IMR-90 (cell line): ENCODE data around the gene TNIP1. TPM values are rescaled to one million over a fixed set of nuclear protein-coding genes. Genes with fewer than 3 reads are reported as not detected.
A peak's percentile ranks its signal among the peaks of the same experiment; 100 is the strongest.

Source experiments
- ATAC-seq: fragments of 200-7000 bp; cut with Tn5 transposase; 2 replicates; pipeline ENCODE4 v1.9.1; 2020; ENCODE audit warnings: low read depth, mild to moderate bottlenecking, moderate library complexity
- BruUV-seq: library from RNA; stranded (reverse); fragments of 400-500 nt; replicated peaks from 2 replicates; lab custom pipeline; 2021; lab: Mats Ljungman, UMichigan
- CTCF ChIA-PET: fragments of 300-600 bp; formaldehyde crosslinking; extraction: SDS; loops from one replicate; lab custom pipeline; 2021; ENCODE audit warnings: antibody characterized with exemption; lab: Yijun Ruan, JAX
- POLR2A ChIA-PET: fragments of 300-600 bp; sonication (Branson Sonifier 250); formaldehyde crosslinking; loops from one replicate; lab custom pipeline; 2022; ENCODE audit warnings: antibody characterized with exemption; ENCODE audit not compliant: unreplicated experiment; lab: Charles Lee
- DNase-seq: peaks from one replicate; pipeline ENCODE4 v3.0.0; 2013
- H2AFZ ChIP-seq: replicated peaks from 2 replicates; pipeline ENCODE3; 2013; ENCODE audit warnings: low read length, mild to moderate bottlenecking; ENCODE audit not compliant: poor library complexity
- H2AK5ac ChIP-seq: 2 replicates; pipeline ENCODE4 v1.6.1; 2013; ENCODE audit warnings: low read depth, low read length, inconsistent platforms
- H2AK9ac ChIP-seq: replicated peaks from 2 replicates; pipeline ENCODE3; 2013; ENCODE audit warnings: mild to moderate bottlenecking, low read depth, low read length, moderate library complexity; ENCODE audit not compliant: poor library complexity
- H2BK120ac ChIP-seq: 2 replicates; pipeline ENCODE4 v1.6.1; 2013; ENCODE audit warnings: low read depth, low read length, inconsistent platforms
- H2BK15ac ChIP-seq: 3 replicates; pipeline ENCODE4 v1.6.1; 2013; ENCODE audit warnings: low read depth, low read length, inconsistent platforms
- H2BK20ac ChIP-seq: 2 replicates; pipeline ENCODE4 v1.6.1; 2013; ENCODE audit warnings: low read depth, mild to moderate bottlenecking, inconsistent platforms, low read length, moderate library complexity
- H2BK5ac ChIP-seq: 2 replicates; pipeline ENCODE4 v1.6.1; 2013; ENCODE audit warnings: mild to moderate bottlenecking, low read depth, low read length, inconsistent platforms; ENCODE audit not compliant: poor library complexity, severe bottlenecking
- H3K14ac ChIP-seq: replicated peaks from 2 replicates; pipeline ENCODE4 v1.6.1; 2013; ENCODE audit warnings: low read depth, low read length, inconsistent platforms
- H3K18ac ChIP-seq: 2 replicates; pipeline ENCODE4 v1.6.1; 2013; ENCODE audit warnings: low read depth, low read length, control low read depth
- H3K23ac ChIP-seq: 2 replicates; pipeline ENCODE4 v1.6.1; 2013; ENCODE audit warnings: low read depth, low read length, inconsistent platforms
- H3K27ac ChIP-seq: 2 replicates; pipeline ENCODE4 v1.5.1; 2013; ENCODE audit warnings: mild to moderate bottlenecking, control low read depth, low read length; ENCODE audit not compliant: insufficient read depth
- H3K27me3 ChIP-seq: 2 replicates; pipeline ENCODE4 v1.6.1; 2013; ENCODE audit warnings: low read length; ENCODE audit not compliant: control insufficient read depth, insufficient read depth
- H3K36me3 ChIP-seq: 2 replicates; pipeline ENCODE4 v1.6.1; 2013; ENCODE audit warnings: low read length, mixed read lengths; ENCODE audit not compliant: control insufficient read depth, insufficient read depth
- H3K4ac ChIP-seq: 2 replicates; pipeline ENCODE4 v1.6.1; 2013; ENCODE audit warnings: low read depth, low read length, inconsistent platforms
- H3K4me1 ChIP-seq: 2 replicates; pipeline ENCODE4 v1.6.1; 2013; ENCODE audit warnings: low read length, mixed read lengths; ENCODE audit not compliant: control insufficient read depth, insufficient read depth
- H3K4me2 ChIP-seq: 2 replicates; pipeline ENCODE4 v1.6.1; 2013; ENCODE audit warnings: low read depth, mild to moderate bottlenecking, control low read depth, low read length, moderate library complexity
- H3K4me3 ChIP-seq: 2 replicates; pipeline ENCODE4 v1.5.1; 2013; ENCODE audit warnings: low read depth, mild to moderate bottlenecking, control low read depth, low read length, moderate library complexity; ENCODE audit not compliant: insufficient read depth
- H3K56ac ChIP-seq: 2 replicates; pipeline ENCODE4 v1.6.1; 2013; ENCODE audit warnings: low read length, inconsistent platforms; ENCODE audit not compliant: insufficient read depth; ENCODE audit errors: extremely low read depth
- H3K79me1 ChIP-seq, 2 experiments: 2 replicates each; pipeline ENCODE4 v1.6.1; 2013; ENCODE audit warnings: low read length in 2 of 2, inconsistent platforms in 1 of 2, low read depth in 1 of 2
- H3K9ac ChIP-seq: 2 replicates; pipeline ENCODE4 v1.6.1; 2013; ENCODE audit warnings: low read depth, low read length, control low read depth
- H3K9me1 ChIP-seq: 2 replicates; pipeline ENCODE4 v1.6.1; 2013; ENCODE audit warnings: low read length, inconsistent platforms; ENCODE audit not compliant: insufficient read depth
- H3K9me3 ChIP-seq: 2 replicates; pipeline ENCODE4 v1.6.1; 2013; ENCODE audit warnings: low read length; ENCODE audit not compliant: control insufficient read depth, insufficient read depth
- H4K20me1 ChIP-seq: 2 replicates; pipeline ENCODE4 v1.6.1; 2013; ENCODE audit warnings: low read length, inconsistent platforms; ENCODE audit not compliant: insufficient read depth
- H4K5ac ChIP-seq: 2 replicates; pipeline ENCODE4 v1.6.1; 2013; ENCODE audit warnings: mild to moderate bottlenecking, low read depth, low read length, control low read depth
- H4K8ac ChIP-seq, 2 experiments: 2 replicates each; pipeline ENCODE4 v1.6.1; 2013; ENCODE audit warnings: low read depth in 2 of 2, low read length in 2 of 2, control low read depth in 1 of 2, inconsistent platforms in 1 of 2
- H4K91ac ChIP-seq: 2 replicates; pipeline ENCODE4 v1.6.1; 2013; ENCODE audit warnings: low read depth, low read length, inconsistent platforms; ENCODE audit not compliant: insufficient read depth
- ELK1 ChIP-seq: fragments of 150-350 bp; IDR thresholded peaks from 2 replicates; pipeline ENCODE4 v1.6.1; 2016; ENCODE audit warnings: low read depth, mild to moderate bottlenecking, low read length, moderate library complexity, borderline replicate concordance
- FOS ChIP-seq: fragments of 150-350 bp; IDR thresholded peaks from 2 replicates; pipeline ENCODE4 v1.6.1; 2016; ENCODE audit warnings: low read depth, low read length
- MAFK ChIP-seq: IDR thresholded peaks from 2 replicates; pipeline ENCODE4 v1.6.1; 2012; ENCODE audit warnings: low read depth, low read length, improper control_type of control experiment
- MAZ ChIP-seq: IDR thresholded peaks from 2 replicates; pipeline ENCODE4 v1.6.1; 2012; ENCODE audit warnings: low read depth, mild to moderate bottlenecking, low read length, improper control_type of control experiment, moderate library complexity, borderline replicate concordance
- MXI1 ChIP-seq: IDR thresholded peaks from 2 replicates; pipeline ENCODE4 v1.6.1; 2012; ENCODE audit warnings: low read depth, mild to moderate bottlenecking, low read length, moderate library complexity, borderline replicate concordance
- POLR2A ChIP-seq: IDR thresholded peaks from 2 replicates; pipeline ENCODE4 v1.6.1; 2012; ENCODE audit warnings: mild to moderate bottlenecking, low read depth, low read length
- RAD21 ChIP-seq: IDR thresholded peaks from 2 replicates; pipeline ENCODE4 v1.6.1; 2012; ENCODE audit warnings: low read length, improper control_type of control experiment
- RFX5 ChIP-seq: IDR thresholded peaks from 2 replicates; pipeline ENCODE4 v1.8.0; 2012; ENCODE audit warnings: low read depth, mild to moderate bottlenecking, low read length, moderate library complexity
- SMC3 ChIP-seq: fragments of 150-350 bp; IDR thresholded peaks from 2 replicates; pipeline ENCODE4 v1.6.1; 2016; ENCODE audit warnings: low read depth, mild to moderate bottlenecking, antibody characterized with exemption, low read length, moderate library complexity
- USF2 ChIP-seq: fragments of 150-350 bp; IDR thresholded peaks from 2 replicates; pipeline ENCODE4 v1.6.1; 2017; ENCODE audit warnings: mild to moderate bottlenecking, antibody characterized with exemption, low read length, low read depth
- WGBS, 2 experiments: methylation state at CpG; one replicate each; pipeline versions ENCODE4 v1.1.5 to v1.1.7; 2013; ENCODE audit warnings: missing lambda C conversion rate in 2 of 2; ENCODE audit not compliant: insufficient read length in 1 of 2; ENCODE audit errors: extremely low coverage in 2 of 2; 5-methylcytosine and 5-hydroxymethylcytosine counted together
- dilution Hi-C: fragments of 300-500 bp; cut with HindIII; formaldehyde crosslinking; loops from one replicate; pipeline ENCODE4 v1.14.3; 2018; ENCODE audit warnings: low sequenced_read_pairs; ENCODE audit not compliant: unreplicated experiment
- in situ Hi-C: fragments of 300-500 bp; cut with MboI; formaldehyde crosslinking; loops from 3 replicates; pipeline ENCODE4 v1.14.3; 2019; ENCODE audit warnings: low sequenced_read_pairs, inconsistent platforms, mixed read lengths
- intact Hi-C: fragments of 100-400 bp; cut with micrococcal nuclease; formaldehyde crosslinking; loops from 2 replicates; pipeline ENCODE4 v1.10.0; 2022
- polyA plus RNA-seq, 3 experiments: library from polyadenylated mRNA; depleted of rRNA; stranded (reverse); fragments of >200 nt; gene quantifications; 2 replicates each; pipeline ENCODE4 v1.2.3, GENCODE V29; 2012; ENCODE audit warnings: low replicate concordance in 1 of 3
- total RNA-seq: library from RNA; depleted of rRNA; stranded (reverse); fragments of >200 nt; gene quantifications from 2 replicates; pipeline ENCODE4 v1.2.3, GENCODE V29; 2012

TNIP1 gene
- total and polyA plus RNA-seq, 2 of the 4 experiments (the other 2 are of a cell fraction), result 63.8 to 92.8 TPM

DNA sequence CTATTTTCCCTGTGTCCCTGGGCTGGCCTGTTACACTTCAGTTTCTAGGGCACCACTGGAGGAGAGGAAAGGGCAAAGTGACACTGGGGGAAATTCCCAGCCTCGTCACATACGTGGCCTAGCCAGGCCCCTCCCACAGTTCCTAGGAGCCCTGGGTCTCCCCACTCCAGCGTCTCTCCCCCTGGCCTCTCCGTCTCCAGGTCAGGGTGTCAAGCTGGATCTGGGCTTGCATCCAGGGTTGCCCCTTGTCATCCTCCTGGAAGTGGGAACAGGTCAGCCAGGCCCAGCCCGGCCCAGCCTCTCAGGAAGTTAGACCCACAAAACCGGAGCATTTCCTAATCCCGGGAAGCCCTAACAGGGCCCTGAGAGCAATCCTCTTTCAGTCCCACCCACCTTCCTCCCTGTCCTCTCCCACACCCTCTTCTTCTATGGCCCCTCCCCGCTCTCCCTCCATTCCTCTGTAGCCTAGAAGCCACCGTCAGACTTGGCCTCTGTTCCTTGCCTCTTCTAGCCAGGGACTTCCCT is 4.7 kb upstream of the TNIP1 start:
- H3K9me3 ChIP-seq, result no peaks in the 10 kb centered on the region
- H3K9ac ChIP-seq, result peak overlapping the region; percentile 13; the same call in 1 of the 2 replicates
- no peak for TF ChIP-seq SMC3
- no peak for TF ChIP-seq ELK1
- TF ChIP-seq RAD21, result no peak
- TF ChIP-seq RFX5, result no peak
- TF ChIP-seq MAZ, result no peak
- no peak for TF ChIP-seq MAFK
- no peak for TF ChIP-seq USF2
- no peak for TF ChIP-seq POLR2A
- no peak for TF ChIP-seq FOS
- TF ChIP-seq MXI1, result no peak
- peak overlapping the region; percentile 77; the same call in 1 of the 2 replicates for H4K5ac ChIP-seq
- no peaks in the 10 kb centered on the region for H3K36me3 ChIP-seq
- in situ Hi-C loops (no loop called here), intact Hi-C loops (no loop called here), dilution Hi-C loops (no loop called here)
- H3K14ac ChIP-seq, result peak overlapping the region; percentile 79
- H3K9me1 ChIP-seq, result peaks cover 15% of the 10 kb centered on the region; the same call in 1 of the 2 replicates
- H3K4ac ChIP-seq, result peak overlapping the region; percentile 59
- 0 out of 2 replicates have a peak overlapping the region, but pooled peaks have one; percentile 3 for H3K23ac ChIP-seq
- peak overlapping the region; percentile 76 for H2BK20ac ChIP-seq
- BruUV-seq, result no TSS peak
- H3K4me2 ChIP-seq, result no peak overlapping the region
- H3K4me1 ChIP-seq, result peaks cover 8% of the 10 kb centered on the region; the same call in 1 of the 2 replicates
- H3K79me1 ChIP-seq, result peaks cover 12 to 33% of the 10 kb centered on the region in 2 experiments; a peak in 3 of 4 replicates
- no peaks in the 10 kb centered on the region for H4K20me1 ChIP-seq
- peak overlapping the region; percentile 97; the same call in 2 of the 3 replicates for H2BK15ac ChIP-seq
- H2BK120ac ChIP-seq, result peak overlapping the region; percentile 60
- H2AK5ac ChIP-seq, result peak overlapping the region; percentile 36
- H3K27me3 ChIP-seq, result no peaks in the 10 kb centered on the region
- H3K4me3 ChIP-seq, result no peak overlapping the region
- ChIA-PET CTCF (interaction anchor here (0.8 kb wide), 1 partner anchor 30 kb away, joined by 3 read pairs; no protein-coding TSS in a partner anchor), POLR2A (no interaction called here)
- DNase-seq (peak; percentile 44), ATAC-seq (no peak)
- H4K91ac ChIP-seq, result peak overlapping the region; percentile 52; the same call in 1 of the 2 replicates
- peak overlapping the region; percentile 86 for H2AK9ac ChIP-seq
- peak overlapping the region; percentile 76; the same call in 1 of the 2 replicates for H3K18ac ChIP-seq
- H2AFZ ChIP-seq, result peak overlapping the region; percentile 85
- peak overlapping the region; percentile 47; the same call in 1 of the 2 replicates for H3K27ac ChIP-seq
- H2BK5ac ChIP-seq, result peak overlapping the region; percentile 59
- no peak overlapping the region for H3K56ac ChIP-seq
- H4K8ac ChIP-seq, result peak overlapping the region; percentile 56
- no CpG with 5 or more reads among the region's 9 CpGs for whole genome bisulfite sequencing, 2 experiments
